Measurements from ENCODE around the gene SPSB3. TPM values are rescaled to one million over a fixed set of nuclear protein-coding genes. Genes with fewer than 3 reads are reported as not detected.
"Not testable (repeated sequence)": the region's sequence is repeated elsewhere in the genome, so short reads cannot be mapped to it uniquely, and the experiment has no call there.

SPSB3 gene
- total and polyA plus RNA-seq, 2 donors (not counting 1 experiment from before 2014, with no cell fraction given) = 9.6 to 32.7 TPM

DNA sequence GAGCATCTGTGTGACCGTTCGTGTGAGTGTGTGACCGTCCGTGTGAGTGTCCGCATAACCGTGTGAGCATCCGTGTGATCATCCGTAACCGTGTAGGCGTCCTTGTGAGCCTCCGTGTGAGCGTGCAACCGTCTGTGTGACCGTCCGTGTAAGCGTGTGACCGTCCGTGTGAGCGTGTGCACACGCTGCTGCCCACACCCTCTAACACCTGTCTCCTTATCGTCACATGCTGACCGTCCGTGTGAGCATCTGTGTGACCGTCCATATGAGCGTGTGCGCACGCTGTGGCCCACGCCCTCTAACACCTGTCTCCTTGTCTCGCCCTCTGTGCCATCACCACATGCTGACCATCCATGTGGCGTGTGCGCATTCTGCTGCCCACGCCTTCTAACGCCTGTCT is 42.1 kb downstream of the SPSB3 start:
- H3K4me2 ChIP-seq (ENCODE audit: extremely low read depth, insufficient read depth, low read length) = no peak overlapping the region
- no peaks in the 10 kb centered on the region for H4K20me1 ChIP-seq (ENCODE audit: control insufficient read depth, extremely low read depth, insufficient read depth, low read length)
- H3K9ac ChIP-seq (ENCODE audit: insufficient read depth, low read length) = no peak overlapping the region
- peaks cover 8% of the 10 kb centered on the region for H3K36me3 ChIP-seq (ENCODE audit: control insufficient read depth, insufficient read depth, low read length)
- H3K27me3 ChIP-seq (ENCODE audit: control insufficient read depth, insufficient read depth, low read length) = no peaks in the 10 kb centered on the region
- H3K4me1 ChIP-seq (ENCODE audit: control insufficient read depth, extremely low read depth, insufficient read depth, low read length) = no peaks in the 10 kb centered on the region
- no peak overlapping the region for H3K27ac ChIP-seq (ENCODE audit: insufficient read depth, low read length)
- H3K9me3 ChIP-seq (ENCODE audit: control insufficient read depth, insufficient read depth, low read depth, low read length) = peaks cover 6% of the 10 kb centered on the region
- no peak overlapping the region for H3K4me3 ChIP-seq (replicated peaks in 1 of 4; ENCODE audit: control extremely low read depth in 1 of 4, insufficient read depth in 1 of 4, low read depth in 3 of 4, low read length in 4 of 4)
- H3K79me2 ChIP-seq (ENCODE audit: control insufficient read depth, insufficient read depth, low read length) = peaks cover 2% of the 10 kb centered on the region
- H2AFZ ChIP-seq (ENCODE audit: low read length) = no peak overlapping the region
- no peak for DNase-seq (ENCODE audit: low read depth in 2 of 2)
- TF ChIP-seq EZH2 (IDR thresholded peaks at IDR 0.05; ENCODE audit: low read length, missing control alignments) = no peak
- TF ChIP-seq, protein P1, sequence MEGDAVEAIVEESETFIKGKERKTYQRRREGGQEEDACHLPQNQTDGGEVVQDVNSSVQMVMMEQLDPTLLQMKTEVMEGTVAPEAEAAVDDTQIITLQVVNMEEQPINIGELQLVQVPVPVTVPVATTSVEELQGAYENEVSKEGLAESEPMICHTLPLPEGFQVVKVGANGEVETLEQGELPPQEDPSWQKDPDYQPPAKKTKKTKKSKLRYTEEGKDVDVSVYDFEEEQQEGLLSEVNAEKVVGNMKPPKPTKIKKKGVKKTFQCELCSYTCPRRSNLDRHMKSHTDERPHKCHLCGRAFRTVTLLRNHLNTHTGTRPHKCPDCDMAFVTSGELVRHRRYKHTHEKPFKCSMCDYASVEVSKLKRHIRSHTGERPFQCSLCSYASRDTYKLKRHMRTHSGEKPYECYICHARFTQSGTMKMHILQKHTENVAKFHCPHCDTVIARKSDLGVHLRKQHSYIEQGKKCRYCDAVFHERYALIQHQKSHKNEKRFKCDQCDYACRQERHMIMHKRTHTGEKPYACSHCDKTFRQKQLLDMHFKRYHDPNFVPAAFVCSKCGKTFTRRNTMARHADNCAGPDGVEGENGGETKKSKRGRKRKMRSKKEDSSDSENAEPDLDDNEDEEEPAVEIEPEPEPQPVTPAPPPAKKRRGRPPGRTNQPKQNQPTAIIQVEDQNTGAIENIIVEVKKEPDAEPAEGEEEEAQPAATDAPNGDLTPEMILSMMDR (conservative IDR thresholded peaks at IDR 0.05 in 1 of 2, IDR thresholded peaks at IDR 0.05 in 1 of 2; ENCODE audit: low read depth in 1 of 2, low read length in 2 of 2) = no peak

DNA sequence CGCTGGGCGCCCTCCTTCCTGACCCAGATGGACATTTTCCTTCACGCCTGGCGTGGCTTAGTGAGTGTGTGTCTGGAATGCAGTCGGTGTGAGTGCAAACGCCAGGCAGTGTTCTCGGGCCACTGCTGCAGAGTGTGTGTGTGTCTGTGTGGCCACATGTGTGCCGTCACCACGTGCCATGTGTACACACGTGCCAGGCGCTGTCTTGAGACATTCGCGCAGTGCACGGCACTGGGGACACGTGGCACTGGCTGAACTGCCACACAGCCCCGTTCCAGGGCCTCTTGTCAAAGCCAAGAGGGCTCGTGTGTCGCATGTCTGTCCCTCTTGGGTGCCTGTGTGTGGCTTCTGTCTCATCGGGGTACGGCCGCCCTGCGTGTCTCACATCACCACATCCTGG is 47.6 kb downstream of the SPSB3 start:
- peaks cover 8% of the 10 kb centered on the region for H3K9me3 ChIP-seq (ENCODE audit: control insufficient read depth, insufficient read depth, low read depth, low read length)
- H3K79me2 ChIP-seq (ENCODE audit: control insufficient read depth, insufficient read depth, low read length) = peaks cover 2% of the 10 kb centered on the region
- no peak overlapping the region for H3K4me3 ChIP-seq (replicated peaks in 1 of 4; ENCODE audit: control extremely low read depth in 1 of 4, insufficient read depth in 1 of 4, low read depth in 3 of 4, low read length in 4 of 4)
- no peaks in the 10 kb centered on the region for H4K20me1 ChIP-seq (ENCODE audit: control insufficient read depth, extremely low read depth, insufficient read depth, low read length)
- DNase-seq (ENCODE audit: low read depth in 2 of 2) = no peak
- no peak overlapping the region for H2AFZ ChIP-seq (ENCODE audit: low read length)
- H3K36me3 ChIP-seq (ENCODE audit: control insufficient read depth, insufficient read depth, low read length) = peaks cover 18% of the 10 kb centered on the region
- no peak overlapping the region for H3K27ac ChIP-seq (ENCODE audit: insufficient read depth, low read length)
- no peak overlapping the region for H3K4me2 ChIP-seq (ENCODE audit: extremely low read depth, insufficient read depth, low read length)
- no peaks in the 10 kb centered on the region for H3K4me1 ChIP-seq (ENCODE audit: control insufficient read depth, extremely low read depth, insufficient read depth, low read length)
- no peak overlapping the region for H3K9ac ChIP-seq (ENCODE audit: insufficient read depth, low read length)
- TF ChIP-seq, protein P1 (conservative IDR thresholded peaks at IDR 0.05 in 1 of 2, IDR thresholded peaks at IDR 0.05 in 1 of 2; ENCODE audit: low read depth in 1 of 2, low read length in 2 of 2) = no peak
- no peak for TF ChIP-seq EZH2 (IDR thresholded peaks at IDR 0.05; ENCODE audit: low read length, missing control alignments)
- no peaks in the 10 kb centered on the region for H3K27me3 ChIP-seq (ENCODE audit: control insufficient read depth, insufficient read depth, low read length)

DNA sequence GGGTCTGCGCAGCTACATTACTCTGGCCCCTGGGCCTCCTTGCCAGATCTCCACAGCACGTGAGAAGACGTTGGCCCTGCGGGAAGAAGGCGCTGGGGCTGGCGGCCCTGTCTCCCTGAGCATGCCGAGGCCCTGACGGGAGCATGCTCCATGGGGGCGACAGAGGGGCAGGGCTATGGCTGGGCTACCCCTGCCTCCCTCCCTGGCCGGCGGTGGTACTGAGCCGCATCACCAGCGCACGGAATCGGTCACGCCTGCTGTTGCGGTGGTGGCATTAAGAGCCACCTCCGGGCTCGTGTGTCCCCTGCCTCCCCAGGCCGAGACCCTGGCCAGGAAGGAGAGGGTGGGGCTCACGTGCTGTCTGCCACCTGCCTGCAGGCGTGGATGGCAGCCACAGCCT is 48.2 kb downstream of the SPSB3 start:
- no peaks in the 10 kb centered on the region for H3K4me1 ChIP-seq (ENCODE audit: control insufficient read depth, extremely low read depth, insufficient read depth, low read length)
- no peaks in the 10 kb centered on the region for H3K27me3 ChIP-seq (ENCODE audit: control insufficient read depth, insufficient read depth, low read length)
- H3K27ac ChIP-seq (ENCODE audit: insufficient read depth, low read length) = no peak overlapping the region
- no peaks in the 10 kb centered on the region for H4K20me1 ChIP-seq (ENCODE audit: control insufficient read depth, extremely low read depth, insufficient read depth, low read length)
- H3K4me2 ChIP-seq (ENCODE audit: extremely low read depth, insufficient read depth, low read length) = no peak overlapping the region
- DNase-seq (ENCODE audit: low read depth in 2 of 2) = no peak
- H2AFZ ChIP-seq (ENCODE audit: low read length) = no peak overlapping the region
- peaks cover 8% of the 10 kb centered on the region for H3K9me3 ChIP-seq (ENCODE audit: control insufficient read depth, insufficient read depth, low read depth, low read length)
- H3K79me2 ChIP-seq (ENCODE audit: control insufficient read depth, insufficient read depth, low read length) = peaks cover 2% of the 10 kb centered on the region
- H3K36me3 ChIP-seq (ENCODE audit: control insufficient read depth, insufficient read depth, low read length) = peaks cover 18% of the 10 kb centered on the region
- TF ChIP-seq, protein P1 (conservative IDR thresholded peaks at IDR 0.05 in 1 of 2, IDR thresholded peaks at IDR 0.05 in 1 of 2; ENCODE audit: low read depth in 1 of 2, low read length in 2 of 2) = no peak
- no peak for TF ChIP-seq EZH2 (IDR thresholded peaks at IDR 0.05; ENCODE audit: low read length, missing control alignments)
- no peak overlapping the region for H3K9ac ChIP-seq (ENCODE audit: insufficient read depth, low read length)
- no peak overlapping the region for H3K4me3 ChIP-seq (replicated peaks in 1 of 4; ENCODE audit: control extremely low read depth in 1 of 4, insufficient read depth in 1 of 4, low read depth in 3 of 4, low read length in 4 of 4)

DNA sequence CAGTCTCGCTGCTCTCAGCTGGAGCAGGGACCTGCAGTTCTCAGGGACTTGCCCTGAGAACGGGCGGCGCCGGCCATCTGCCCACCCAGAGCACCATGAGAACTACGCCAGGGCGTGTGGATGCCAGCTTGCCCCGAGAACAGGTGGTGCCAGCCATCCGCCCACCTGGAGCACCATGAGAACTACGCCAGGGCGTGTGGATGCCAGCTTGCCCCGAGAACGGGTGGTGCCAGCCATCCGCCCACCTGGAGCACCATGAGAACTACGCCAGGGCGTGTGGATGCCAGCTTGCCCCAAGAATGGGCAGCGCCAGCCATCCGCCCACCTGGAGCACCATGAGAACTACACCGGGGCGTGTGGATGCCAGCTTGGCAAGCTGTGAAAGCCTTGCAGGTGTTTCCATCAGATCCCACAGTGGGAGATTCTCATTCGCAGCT is 49.8 kb downstream of the SPSB3 start:
- H3K36me3 ChIP-seq (ENCODE audit: control insufficient read depth, insufficient read depth, low read length) = peaks cover 25% of the 10 kb centered on the region
- not testable (repeated sequence) for H3K27me3 ChIP-seq (ENCODE audit: control insufficient read depth, insufficient read depth, low read length)

More for the DNA sequence above, 49.8 kb downstream of the SPSB3 start:
- H3K4me1 ChIP-seq (ENCODE audit: control insufficient read depth, extremely low read depth, insufficient read depth, low read length); H3K9ac ChIP-seq (ENCODE audit: insufficient read depth, low read length); H3K27ac ChIP-seq (ENCODE audit: insufficient read depth, low read length); H3K4me3 ChIP-seq (replicated peaks in 1 of 4; ENCODE audit: control extremely low read depth in 1 of 4, insufficient read depth in 1 of 4, low read depth in 3 of 4, low read length in 4 of 4); H3K79me2 ChIP-seq (ENCODE audit: control insufficient read depth, insufficient read depth, low read length); H4K20me1 ChIP-seq (ENCODE audit: control insufficient read depth, extremely low read depth, insufficient read depth, low read length); H3K4me2 ChIP-seq (ENCODE audit: extremely low read depth, insufficient read depth, low read length); H2AFZ ChIP-seq (ENCODE audit: low read length); DNase-seq (ENCODE audit: low read depth in 2 of 2); H3K9me3 ChIP-seq (ENCODE audit: control insufficient read depth, insufficient read depth, low read depth, low read length): not testable (repeated sequence)

Measured in fibroblast of lung (primary cell).